BJ (cell line): Measurements from ENCODE around the gene RBM4B. TPM values are rescaled to one million over a fixed set of nuclear protein-coding genes. Genes with fewer than 3 reads are reported as not detected.

Experiments used
- CTCF ChIA-PET: fragments of 350-600 bp; formaldehyde crosslinking; extraction: SDS; loops from one replicate; lab custom pipeline; 2021; ENCODE audit warnings: antibody characterized with exemption, inconsistent platforms; lab: Yijun Ruan, JAX
- POLR2A ChIA-PET: fragments of 300-600 bp; sonication (Branson Sonifier 250); formaldehyde crosslinking; extraction: SDS; loops from one replicate; lab custom pipeline; 2021; ENCODE audit warnings: antibody characterized with exemption; lab: Charles Lee
- DNase-seq: peaks from one replicate; pipeline ENCODE4 v3.0.0-alpha.2; 2011; ENCODE audit warnings: low read depth
- H3K27me3 ChIP-seq: 2 replicates; pipeline ENCODE4 v1.6.0; 2011; ENCODE audit warnings: low read length; ENCODE audit not compliant: control insufficient read depth, insufficient read depth
- H3K36me3 ChIP-seq: 2 replicates; pipeline ENCODE4 v1.5.1; 2011; ENCODE audit warnings: low read length; ENCODE audit not compliant: control insufficient read depth, insufficient read depth
- H3K4me3 ChIP-seq: 2 replicates; pipeline ENCODE4 v1.5.1; 2011; ENCODE audit warnings: low read depth, mild to moderate bottlenecking, control low read depth, low read length
- CTCF ChIP-seq: IDR thresholded peaks from 2 replicates; pipeline ENCODE4 v1.5.1; 2011; ENCODE audit warnings: low read depth, mild to moderate bottlenecking, control low read depth, inconsistent platforms, low read length, moderate library complexity; ENCODE audit not compliant: insufficient read depth
- polyA plus RNA-seq: library from polyadenylated mRNA; depleted of rRNA; stranded (reverse); fragments of >200 nt; gene quantifications from 2 replicates; pipeline ENCODE4 v1.2.3, GENCODE V29; 2011

RBM4B gene
- polyA plus RNA-seq, 1 experiment, result 26.7 TPM

- no peaks in the 10 kb centered on the region for H3K36me3 ChIP-seq
- H3K27me3 ChIP-seq, result no peaks in the 10 kb centered on the region
- TF ChIP-seq CTCF, result no peak
- no peak for DNase-seq
- no peak overlapping the region for H3K4me3 ChIP-seq
- POLR2A ChIA-PET, result no interaction called here
- CTCF ChIA-PET, result interaction anchor here (0.8 to 2.5 kb wide), 5 partner anchors 7 to 289 kb away, joined by 3 to 12 read pairs (median 4); partner anchors contain the start of gene RBM4B
Observed at GRCh38 chr11:66686801-66687750, 9.4 kb upstream of the RBM4B start.

- H3K36me3 ChIP-seq, result no peaks in the 10 kb centered on the region
- no peaks in the 10 kb centered on the region for H3K27me3 ChIP-seq
- no peak overlapping the region for H3K4me3 ChIP-seq
- CTCF ChIA-PET, result interaction anchor here (0.8 to 2.5 kb wide), 3 partner anchors 8 to 148 kb away, joined by 3 to 12 read pairs (median 4); no protein-coding TSS in a partner anchor
- no peak for DNase-seq
- no peak for TF ChIP-seq CTCF
- POLR2A ChIA-PET, result interaction anchor here (0.5 kb wide), 1 partner anchor 330 kb away, joined by 3 read pairs; no protein-coding TSS in a partner anchor
Observed at GRCh38 chr11:66686100-66686785, 8.6 kb upstream of the RBM4B start.

GRCh38 chr11:66685276-66686099, 7.8 kb upstream of the RBM4B start:
- Histone ChIP-seq H3K27me3 (no peaks in the 10 kb centered on the region), H3K4me3 (no peak overlapping the region), H3K36me3 (no peaks in the 10 kb centered on the region)
- ChIA-PET CTCF (interaction anchor here (2.5 kb wide), 1 partner anchor 9 kb away, joined by 12 read pairs; no protein-coding TSS in a partner anchor), POLR2A (interaction anchor here (0.5 kb wide), 1 partner anchor 331 kb away, joined by 3 read pairs; no protein-coding TSS in a partner anchor)
- no peak for DNase-seq
- no peak for TF ChIP-seq CTCF

GRCh38 chr11:66684635-66685034, 6.9 kb upstream of the RBM4B start:
- DNase-seq, result no peak
- POLR2A ChIA-PET, result no interaction called here
- Histone ChIP-seq H3K36me3 (no peaks in the 10 kb centered on the region), H3K4me3 (no peak overlapping the region), H3K27me3 (no peaks in the 10 kb centered on the region)
- no peak for TF ChIP-seq CTCF
- CTCF ChIA-PET, result interaction anchor here (2.5 kb wide), 1 partner anchor 9 kb away, joined by 12 read pairs; no protein-coding TSS in a partner anchor
